Epithelial cell of esophagus (primary cell): ENCODE measurements around the gene PHOSPHO2.
A peak's percentile ranks its signal among the peaks of the same experiment; 100 is the strongest.

ENCODE experiments used
- DNase-seq: peaks from one replicate; pipeline ENCODE4 v3.0.0; 2010; ENCODE audit warnings: low read depth
- H3K4me3 ChIP-seq: 2 replicates; pipeline ENCODE4 v1.5.1; 2011; ENCODE audit warnings: mild to moderate bottlenecking, low read length, control low read depth
- TF ChIP-seq, protein P1 (sequence below): IDR thresholded peaks from 2 replicates; pipeline ENCODE4 v1.5.1; 2011; ENCODE audit warnings: low read depth, mild to moderate bottlenecking, low read length, control low read depth, inconsistent platforms; ENCODE audit not compliant: insufficient read depth; ENCODE audit errors: missing control alignments

PHOSPHO2 gene, protein sequence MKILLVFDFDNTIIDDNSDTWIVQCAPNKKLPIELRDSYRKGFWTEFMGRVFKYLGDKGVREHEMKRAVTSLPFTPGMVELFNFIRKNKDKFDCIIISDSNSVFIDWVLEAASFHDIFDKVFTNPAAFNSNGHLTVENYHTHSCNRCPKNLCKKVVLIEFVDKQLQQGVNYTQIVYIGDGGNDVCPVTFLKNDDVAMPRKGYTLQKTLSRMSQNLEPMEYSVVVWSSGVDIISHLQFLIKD

DNA sequence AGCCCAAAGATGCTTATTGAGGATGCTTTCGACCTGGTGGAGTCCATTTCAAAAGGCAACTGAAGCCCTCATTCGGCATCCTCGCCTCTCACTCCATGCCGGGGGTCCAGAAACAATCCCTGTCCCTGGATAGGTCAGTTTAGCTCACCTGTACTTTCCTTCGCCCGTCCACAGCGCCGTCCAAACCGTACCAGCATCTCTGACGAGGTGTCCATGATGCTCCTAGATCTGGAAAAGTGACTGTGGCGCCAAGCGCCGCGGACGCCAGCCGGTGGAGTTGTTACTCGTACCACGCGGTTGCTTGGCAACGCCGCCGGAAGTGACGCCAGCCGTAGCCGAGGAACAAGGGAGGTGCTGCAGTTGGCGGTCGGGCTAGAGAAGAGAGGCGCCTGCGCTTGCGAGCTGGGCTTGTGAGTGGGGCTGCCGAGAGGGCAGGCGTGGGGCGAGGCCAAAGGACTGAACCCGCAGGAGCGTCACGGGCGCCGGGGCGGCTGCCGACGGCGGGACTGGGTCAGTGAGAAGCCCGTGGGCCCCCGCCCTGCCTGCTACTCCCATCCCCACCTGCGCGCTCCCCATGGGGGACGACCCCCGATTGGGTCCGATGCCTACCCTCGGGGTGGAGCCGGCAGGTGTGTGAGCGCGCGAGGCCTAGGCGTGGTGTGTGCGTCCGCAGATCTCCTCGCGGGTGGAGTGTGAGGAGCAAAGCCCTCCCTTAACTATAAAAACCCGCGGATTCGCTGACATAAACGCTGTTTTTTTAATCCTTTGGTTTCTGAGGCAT is at the start of gene PHOSPHO2, which contains the start of gene CFAP210:
Gene PHOSPHO2 (plus strand): TSS at position 357 of the 781 bp plus-strand sequence. CDS start 6,503 bp downstream, outside the sequence.
Gene CFAP210 (minus strand): TSS at position 293 of the 781 bp plus-strand sequence. CDS start 78 bp downstream, at position 215.
- DNase-seq = peak; percentile 97
- TF ChIP-seq, protein P1, sequence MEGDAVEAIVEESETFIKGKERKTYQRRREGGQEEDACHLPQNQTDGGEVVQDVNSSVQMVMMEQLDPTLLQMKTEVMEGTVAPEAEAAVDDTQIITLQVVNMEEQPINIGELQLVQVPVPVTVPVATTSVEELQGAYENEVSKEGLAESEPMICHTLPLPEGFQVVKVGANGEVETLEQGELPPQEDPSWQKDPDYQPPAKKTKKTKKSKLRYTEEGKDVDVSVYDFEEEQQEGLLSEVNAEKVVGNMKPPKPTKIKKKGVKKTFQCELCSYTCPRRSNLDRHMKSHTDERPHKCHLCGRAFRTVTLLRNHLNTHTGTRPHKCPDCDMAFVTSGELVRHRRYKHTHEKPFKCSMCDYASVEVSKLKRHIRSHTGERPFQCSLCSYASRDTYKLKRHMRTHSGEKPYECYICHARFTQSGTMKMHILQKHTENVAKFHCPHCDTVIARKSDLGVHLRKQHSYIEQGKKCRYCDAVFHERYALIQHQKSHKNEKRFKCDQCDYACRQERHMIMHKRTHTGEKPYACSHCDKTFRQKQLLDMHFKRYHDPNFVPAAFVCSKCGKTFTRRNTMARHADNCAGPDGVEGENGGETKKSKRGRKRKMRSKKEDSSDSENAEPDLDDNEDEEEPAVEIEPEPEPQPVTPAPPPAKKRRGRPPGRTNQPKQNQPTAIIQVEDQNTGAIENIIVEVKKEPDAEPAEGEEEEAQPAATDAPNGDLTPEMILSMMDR = no peak
- H3K4me3 ChIP-seq = peak within 1 kb of the TSS; percentile 73

DNA sequence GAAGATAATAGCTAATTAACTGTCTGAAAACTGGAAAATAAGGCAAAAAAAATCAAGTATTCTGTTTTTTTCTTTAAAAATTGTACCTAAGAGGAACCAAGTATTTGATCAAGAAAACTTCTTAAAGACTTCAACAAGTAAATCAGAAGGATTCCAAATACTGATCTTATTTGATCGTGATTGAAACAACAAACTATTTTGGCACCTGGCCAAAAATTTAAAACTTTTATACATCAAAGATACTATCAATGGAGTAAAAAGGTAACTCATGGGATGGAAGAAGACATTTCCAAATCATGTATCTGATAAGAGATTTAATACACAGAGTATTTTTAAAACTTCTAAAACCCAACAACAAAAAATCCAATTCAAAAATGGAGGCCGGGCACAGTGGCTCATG is 46.8 kb upstream of the PHOSPHO2 start:
- no peak overlapping the region for H3K4me3 ChIP-seq
- DNase-seq = no peak
- TF ChIP-seq, protein P1 = no peak

DNA sequence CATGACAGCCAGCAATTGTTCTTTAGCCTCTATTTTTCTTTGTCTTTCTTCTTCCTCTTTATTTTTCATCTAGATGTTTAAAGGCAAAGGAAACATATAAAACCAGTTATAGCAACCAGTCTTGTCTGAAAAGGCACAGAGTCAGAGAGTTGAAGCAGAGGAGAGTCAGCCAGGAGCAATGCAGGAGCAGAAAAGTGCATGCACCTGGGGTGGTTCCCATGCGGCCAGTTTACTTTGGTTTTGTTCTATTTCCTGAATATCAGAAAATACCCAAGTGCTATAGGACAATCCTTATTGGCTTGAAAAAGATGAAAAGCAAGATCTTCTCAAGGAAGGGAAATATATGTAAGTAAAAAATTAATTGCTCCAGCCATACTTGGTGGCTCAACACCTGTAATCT is 45.0 kb upstream of the PHOSPHO2 start:
- TF ChIP-seq, protein P1 = no peak
- no peak for DNase-seq
- H3K4me3 ChIP-seq = no peak overlapping the region

DNA sequence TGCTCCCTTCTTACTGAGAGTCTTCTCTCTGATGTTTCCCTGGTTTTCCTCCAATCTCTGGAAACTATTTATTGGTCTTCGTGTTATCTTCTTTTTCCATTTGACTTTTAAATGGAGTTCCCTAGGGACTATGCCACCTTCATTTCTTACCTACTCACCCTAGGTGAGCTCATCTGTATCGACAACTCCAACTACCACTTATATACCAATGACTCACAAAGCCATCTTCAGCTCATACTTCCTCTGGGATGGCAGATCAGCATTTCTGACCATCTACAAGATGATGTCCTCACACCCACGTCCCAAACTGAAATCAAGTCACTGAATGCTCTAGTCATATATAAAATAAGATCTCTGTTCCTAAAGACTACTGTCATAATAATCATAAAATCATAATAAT is 40.6 kb upstream of the PHOSPHO2 start:
- peak; percentile 52 for DNase-seq
- H3K4me3 ChIP-seq = no peak overlapping the region
- TF ChIP-seq, protein P1 = no peak

DNA sequence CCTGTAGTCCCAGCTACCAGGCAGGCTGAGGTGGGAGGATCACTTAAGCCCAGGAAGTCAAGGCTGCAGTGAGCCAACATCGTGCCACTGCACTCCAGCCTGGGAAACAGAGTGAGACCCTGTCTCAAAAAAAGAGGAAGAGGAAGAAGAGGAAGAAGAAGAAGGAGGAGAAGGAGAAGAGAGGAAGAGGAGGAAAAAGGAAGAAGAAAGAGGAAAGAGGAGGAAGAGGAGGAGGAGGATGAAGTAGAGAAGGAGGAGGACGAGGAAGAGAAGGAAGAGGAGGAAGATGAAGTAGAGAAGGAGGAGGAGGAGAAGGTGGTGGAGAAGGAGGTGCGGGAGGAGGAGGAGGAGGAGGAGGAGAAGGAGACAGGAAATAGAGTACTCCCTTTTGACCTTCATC is 38.1 kb upstream of the PHOSPHO2 start:
- TF ChIP-seq, protein P1 = no peak
- no peak for DNase-seq
- no peak overlapping the region for H3K4me3 ChIP-seq

DNA sequence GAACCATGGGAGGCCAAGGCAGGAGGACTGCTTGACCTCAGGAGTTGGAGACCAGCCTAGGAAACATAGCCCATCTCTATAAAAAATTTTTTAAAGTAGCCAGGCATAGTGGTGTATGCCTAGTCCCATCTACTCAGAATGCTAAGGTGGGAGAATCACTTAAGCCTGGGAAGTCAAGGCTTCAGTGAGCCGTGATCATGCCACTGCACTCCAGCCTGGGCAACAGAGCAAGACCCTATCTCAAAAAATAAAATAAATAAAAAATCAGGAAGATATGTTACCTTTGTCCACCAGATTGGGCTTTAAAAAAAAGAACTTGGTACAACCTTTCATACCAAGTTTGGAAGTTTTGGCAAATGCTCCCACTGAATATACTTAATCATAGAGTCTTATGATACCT is 35.4 kb upstream of the PHOSPHO2 start:
- no peak overlapping the region for H3K4me3 ChIP-seq
- TF ChIP-seq, protein P1 = no peak
- DNase-seq = no peak
